Left lung (tissue), 10 donors: ENCODE measurements around the gene FOLR1. TPM values are rescaled to one million over a fixed set of nuclear protein-coding genes. Genes with fewer than 3 reads are reported as not detected.

ENCODE experiments used
- ATAC-seq: fragments of 200-7000 bp; cut with Tn5 transposase; one replicate; pipeline ENCODE4 v1.9.1; 2020; ENCODE audit warnings: moderate library complexity
- DNase-seq, 4 donors: peaks; one replicate each; pipeline ENCODE4 v3.0.0-alpha.2; 2013 to 2020
- H3K27ac ChIP-seq, 2 donors: fragments of 200-600 bp; sonication (generic) in 1 of 2; one replicate each; pipeline versions ENCODE4 v1.5.0 to v1.8.0; 2020 to 2021
- H3K27me3 ChIP-seq, 2 donors: fragments of 200-600 bp; sonication (generic) in 1 of 2; one replicate each; pipeline versions ENCODE4 v1.5.0 to v1.8.0; 2020 to 2021
- H3K36me3 ChIP-seq, 2 donors: fragments of 200-600 bp; sonication (generic) in 1 of 2; one replicate each; pipeline versions ENCODE4 v1.5.0 to v1.8.0; 2020 to 2021
- H3K4me1 ChIP-seq, 2 donors: fragments of 200-600 bp; one replicate each; pipeline ENCODE4 v1.8.0; 2021
- H3K4me3 ChIP-seq, 2 donors: fragments of 200-600 bp; sonication (generic) in 1 of 2; one replicate each; pipeline versions ENCODE4 v1.5.0 to v1.8.0; 2020 to 2021; ENCODE audit warnings: mild to moderate bottlenecking in 1 of 2
- H3K9me3 ChIP-seq, 2 donors: fragments of 200-600 bp; sonication (generic) in 1 of 2; one replicate each; pipeline versions ENCODE4 v1.5.0 to v1.8.0; 2020 to 2021
- CTCF ChIP-seq, 2 donors: fragments of 200-600 bp; sonication (generic) in 1 of 2; IDR thresholded peaks; one replicate each; pipeline versions ENCODE4 v1.5.0 to v1.8.0; 2021; ENCODE audit warnings: antibody characterized with exemption in 2 of 2
- intact Hi-C, 2 donors: fragments of 100-400 bp; cut with DNase I; formaldehyde crosslinking; loops; one replicate each; pipeline versions ENCODE4 v1.11.2 to v1.14.2; 2022
- polyA plus RNA-seq, 6 donors: library from polyadenylated mRNA; unstranded; fragments of 120-200 nt; gene quantifications; one replicate each; pipeline ENCODE4 v1.2.1, GENCODE V29; 2013; ENCODE audit not compliant: insufficient read length in 6 of 6
- total RNA-seq, 2 donors: library from RNA; stranded (reverse); fragmentation: NEBNext Ultra II Directional; extraction: Animal tissue kit (Norgen Biotek cat#: 25700); gene quantifications; one replicate each; pipeline ENCODE4 v1.2.1, GENCODE V29; 2021
- donor health status: DM: no; HTN: yes; CAD: no.
- donor health status: DM: no; HTN: no; CAD: no.

FOLR1 gene
- total and polyA plus RNA-seq, 8 donors, result 53.5 to 409 (median 72.0) TPM

- peaks cover 4 to 84% of the 10 kb centered on the region in 2 donors for H3K36me3 ChIP-seq
- DNase-seq (no peak), ATAC-seq (no peak)
- peaks cover 6 to 18% of the 10 kb centered on the region in 2 donors for H3K27me3 ChIP-seq
- H3K27ac ChIP-seq, result no peak overlapping the region
- H3K4me1 ChIP-seq, result peaks cover 16 to 25% of the 10 kb centered on the region in 2 donors
- no peaks in the 10 kb centered on the region for H3K9me3 ChIP-seq
- TF ChIP-seq CTCF (IDR thresholded peaks at IDR 0.05), result no peak
- intact Hi-C loops, result no loop called here
- no peak overlapping the region for H3K4me3 ChIP-seq
Observed at GRCh38 chr11:72235351-72236057, 43.6 kb downstream of the FOLR1 start.

GRCh38 chr11:72236083-72236697, 44.2 kb downstream of the FOLR1 start:
- Histone ChIP-seq H3K9me3 (no peaks in the 10 kb centered on the region), H3K4me3 (no peak overlapping the region), H3K27ac (no peak overlapping the region), H3K27me3 (peaks cover 13 to 25% of the 10 kb centered on the region in 2 donors), H3K36me3 (peaks cover 1 to 77% of the 10 kb centered on the region in 2 donors), H3K4me1 (peaks cover 17 to 31% of the 10 kb centered on the region in 2 donors)
- DNase-seq (no peak), ATAC-seq (no peak)
- no peak for TF ChIP-seq CTCF (IDR thresholded peaks at IDR 0.05)
- intact Hi-C loops, result no loop called here

GRCh38 chr11:72236774-72237111, 44.8 kb downstream of the FOLR1 start:
- no peak overlapping the region for H3K27ac ChIP-seq
- intact Hi-C loops, result no loop called here

GRCh38 chr11:72237112-72237931, 45.4 kb downstream of the FOLR1 start:
- peak; percentile 6 for ATAC-seq
- Histone ChIP-seq H3K27me3 (peaks cover 22 to 36% of the 10 kb centered on the region in 2 donors), H3K4me1 (peaks cover 17 to 31% of the 10 kb centered on the region in 2 donors), H3K27ac (no peak overlapping the region), H3K4me3 (no peak overlapping the region), H3K36me3 (peaks cover 0 to 66% of the 10 kb centered on the region in 2 donors), H3K9me3 (no peaks in the 10 kb centered on the region)
- intact Hi-C loops, result no loop called here
- no peak for DNase-seq
- TF ChIP-seq CTCF (IDR thresholded peaks at IDR 0.05), result no peak

More at GRCh38 chr11:72236774-72237111, 44.8 kb downstream of the FOLR1 start:
- Histone ChIP-seq H3K36me3 (peaks cover 0 to 72% of the 10 kb centered on the region in 2 donors), H3K4me1 (peaks cover 17 to 31% of the 10 kb centered on the region in 2 donors), H3K9me3 (no peaks in the 10 kb centered on the region), H3K4me3 (no peak overlapping the region), H3K27me3 (peaks cover 17 to 31% of the 10 kb centered on the region in 2 donors)
- ATAC-seq (no peak), DNase-seq (no peak)
- no peak for TF ChIP-seq CTCF (IDR thresholded peaks at IDR 0.05)

GRCh38 chr11:72238040-72238450, 46.1 kb downstream of the FOLR1 start:
- H3K4me1 ChIP-seq, result peaks cover 17 to 31% of the 10 kb centered on the region in 2 donors
- ATAC-seq (peak; percentile 80), DNase-seq (peak in 3 of 4 donors; percentile 65 to 87 (median 78))
- peaks cover 0 to 59% of the 10 kb centered on the region in 2 donors for H3K36me3 ChIP-seq
- H3K9me3 ChIP-seq, result no peaks in the 10 kb centered on the region
- no peak overlapping the region for H3K27ac ChIP-seq
- peak; percentile 52 to 74 for TF ChIP-seq CTCF (IDR thresholded peaks at IDR 0.05)
- H3K4me3 ChIP-seq, result no peak overlapping the region
- intact Hi-C loops, result no loop called here
- H3K27me3 ChIP-seq, result peaks cover 29 to 44% of the 10 kb centered on the region in 2 donors
